Occipital lobe (tissue), 2 donors: ENCODE measurements around the gene PRODH. TPM values are rescaled to one million over a fixed set of nuclear protein-coding genes. Genes with fewer than 3 reads are reported as not detected.
"Not testable (repeated sequence)": the region's sequence is repeated elsewhere in the genome, so short reads cannot be mapped to it uniquely, and the experiment has no call there.

ENCODE experiments used
- DNase-seq: peaks from one replicate; lab custom pipeline; 2025; lab: John Stamatoyannopoulos, UW
- total RNA-seq: library from RNA; depleted of rRNA; stranded (reverse); fragments of >200 nt; gene quantifications from one replicate; pipeline ENCODE4 v1.2.3, GENCODE V29; 2014

The PRODH gene
- total RNA-seq: 0.94 TPM

DNA sequence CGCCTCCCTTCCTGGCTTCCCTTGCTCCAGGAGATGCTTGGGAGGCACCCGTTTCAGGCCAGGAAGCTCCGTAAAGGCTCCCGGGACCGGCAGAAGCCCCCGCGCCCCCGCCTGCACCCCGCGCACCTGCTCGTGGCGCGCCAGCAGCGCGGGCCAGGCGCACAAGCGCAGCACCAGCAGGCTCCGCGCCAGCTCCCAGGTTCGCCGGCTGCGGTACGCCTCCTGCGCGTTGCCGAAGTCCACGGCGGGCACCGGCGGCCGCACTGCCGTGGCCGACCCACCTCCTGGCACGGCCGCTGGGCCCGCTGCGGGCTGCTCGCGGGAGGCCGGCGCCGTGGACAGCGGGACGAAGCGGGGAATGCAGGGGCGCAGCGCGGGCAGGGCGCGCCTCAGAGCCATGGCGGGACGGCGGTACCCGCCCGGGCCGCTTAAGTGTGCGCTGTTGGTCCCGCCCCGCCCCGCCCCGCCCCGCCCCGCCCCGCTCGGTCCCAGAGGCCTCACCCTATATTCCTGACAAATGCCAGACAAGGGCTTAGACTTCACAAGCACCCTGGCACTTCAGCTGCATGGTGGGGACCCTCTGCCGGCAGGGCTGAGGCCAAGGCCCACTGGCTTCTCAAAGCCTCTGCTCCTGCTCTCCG, at the start of gene PRODH:
Gene PRODH (minus strand): TSS at position 405 of the 641 bp plus-strand sequence. CDS start 6 bp downstream, at position 399.
- DNase-seq: no peak

- no peak for DNase-seq
These were observed 49.7 kb upstream of the PRODH start for GRCh38 chr22:18985780-18986179.

DNA sequence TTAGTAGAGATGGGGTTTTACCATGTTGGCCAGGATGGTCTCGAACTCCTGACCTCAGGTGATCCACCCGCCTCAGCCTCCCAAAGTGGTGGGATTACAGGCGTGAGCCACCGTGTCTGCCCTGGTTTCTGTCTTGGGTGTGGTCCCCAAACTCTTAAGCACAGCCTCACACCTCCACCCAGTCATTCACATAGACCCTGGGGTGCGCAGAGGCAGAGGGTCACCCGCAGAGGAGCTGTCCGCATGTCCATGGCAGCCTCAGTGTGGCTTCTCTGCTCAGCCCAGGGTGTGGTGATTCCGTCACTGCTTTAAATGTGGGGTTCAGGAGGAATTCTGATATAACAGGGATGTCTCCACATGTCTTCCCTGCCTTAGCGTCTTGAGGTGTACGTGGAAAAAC, 48.5 kb upstream of the PRODH start:
- no peak for DNase-seq

GRCh38 chr22:18983120-18983651, 47.1 kb upstream of the PRODH start:
- DNase-seq: no peak

GRCh38 chr22:18980829-18981228, 44.7 kb upstream of the PRODH start:
- no peak for DNase-seq

- DNase-seq: no peak
These were observed 43.9 kb upstream of the PRODH start for GRCh38 chr22:18979957-18980356.

DNA sequence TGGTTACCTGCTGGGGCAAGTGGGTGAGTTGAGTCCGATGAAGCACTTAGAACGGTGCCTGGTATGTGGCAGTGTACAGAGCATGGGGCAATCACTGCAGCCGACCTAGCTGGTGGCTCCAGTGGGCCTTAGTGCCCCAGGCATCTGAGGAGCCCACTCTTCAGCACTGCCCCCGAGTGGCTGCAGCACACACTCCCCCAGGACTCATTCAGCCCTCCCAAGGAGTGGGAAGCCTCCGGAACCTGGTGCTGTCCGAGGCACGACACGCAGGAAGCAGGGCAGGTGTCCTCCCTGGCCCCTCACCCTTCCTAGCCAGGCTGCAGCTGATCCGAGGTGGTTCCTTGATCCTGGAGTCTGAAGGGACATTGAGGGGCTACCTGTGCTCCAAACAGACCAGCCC, 42.4 kb upstream of the PRODH start:
- no peak for DNase-seq

DNA sequence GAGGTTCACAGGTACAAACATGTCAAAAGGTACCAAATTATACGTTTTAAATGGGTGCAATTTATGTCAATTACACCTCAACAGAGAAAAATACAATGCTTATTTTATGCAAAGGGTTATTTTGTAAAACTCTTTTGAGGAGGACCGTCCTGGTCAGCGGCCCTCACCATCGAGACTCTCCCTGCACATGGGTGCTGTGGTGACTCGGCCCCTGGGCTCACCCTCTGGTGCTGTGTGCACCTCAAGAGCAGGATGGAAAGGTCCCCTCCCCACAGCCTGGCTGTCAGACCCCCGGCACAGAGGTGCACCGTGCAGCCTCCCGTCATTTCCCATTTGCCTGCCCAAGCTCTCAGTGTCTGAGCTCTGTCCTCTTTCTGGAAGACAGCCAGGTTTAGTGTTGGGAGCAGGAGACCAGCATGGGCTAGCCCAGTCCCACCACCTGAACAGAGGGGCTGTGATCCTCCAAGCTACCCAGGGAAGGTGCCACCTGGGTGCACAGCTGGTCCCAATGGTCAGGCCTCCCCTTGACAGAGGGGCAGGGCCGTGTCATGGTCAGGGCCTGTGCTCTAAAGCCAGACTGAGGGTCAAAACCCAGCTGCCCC, 41.8 kb upstream of the PRODH start:
- no peak for DNase-seq

GRCh38 chr22:18976197-18976751, 40.2 kb upstream of the PRODH start:
- DNase-seq: no peak

- DNase-seq: no peak
These were observed 39.5 kb upstream of the PRODH start for GRCh38 chr22:18975434-18976196.

- no peak for DNase-seq
These were observed 38.5 kb upstream of the PRODH start for GRCh38 chr22:18974477-18975180.

DNA sequence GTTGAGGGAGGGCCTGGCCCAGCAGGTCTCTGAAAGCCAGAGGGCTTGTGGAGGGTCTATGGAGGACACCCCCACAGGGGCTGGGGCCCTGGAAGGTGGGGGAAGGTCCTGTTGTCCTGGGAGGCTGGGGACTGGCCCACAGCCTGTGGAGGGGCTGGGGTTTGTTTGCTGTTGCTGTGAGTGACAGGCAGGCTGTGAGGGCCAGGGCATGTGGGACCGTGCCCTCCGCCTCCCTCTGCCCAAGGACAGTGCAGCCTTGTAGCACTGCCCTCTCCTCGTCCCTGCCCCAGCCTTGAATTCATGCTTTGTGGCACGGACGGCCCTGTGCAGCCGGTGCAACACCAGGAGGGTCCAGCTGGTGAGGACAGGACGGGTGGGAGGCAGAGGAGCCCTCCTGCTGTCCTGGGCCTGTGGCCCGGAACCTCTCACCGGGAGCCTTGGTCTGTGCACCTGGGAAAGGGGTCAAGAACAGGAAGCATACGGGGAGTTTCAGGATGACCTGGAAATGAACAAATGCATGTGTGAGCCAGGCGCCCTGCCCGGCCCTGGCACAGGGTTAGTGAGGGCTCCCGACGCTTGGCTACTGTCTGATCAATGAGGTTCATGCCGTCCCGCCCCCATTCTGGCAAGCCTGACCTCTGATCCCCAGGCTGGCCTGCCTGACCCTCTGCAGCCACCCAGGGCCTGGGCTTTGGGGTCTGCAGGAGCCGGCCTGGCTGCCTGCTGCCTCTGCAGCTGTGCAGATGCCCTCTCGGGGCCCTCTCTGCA, 37.4 kb upstream of the PRODH start:
- no peak for DNase-seq

GRCh38 chr22:18972591-18972990, 36.5 kb upstream of the PRODH start:
- DNase-seq: not testable (repeated sequence)

DNA sequence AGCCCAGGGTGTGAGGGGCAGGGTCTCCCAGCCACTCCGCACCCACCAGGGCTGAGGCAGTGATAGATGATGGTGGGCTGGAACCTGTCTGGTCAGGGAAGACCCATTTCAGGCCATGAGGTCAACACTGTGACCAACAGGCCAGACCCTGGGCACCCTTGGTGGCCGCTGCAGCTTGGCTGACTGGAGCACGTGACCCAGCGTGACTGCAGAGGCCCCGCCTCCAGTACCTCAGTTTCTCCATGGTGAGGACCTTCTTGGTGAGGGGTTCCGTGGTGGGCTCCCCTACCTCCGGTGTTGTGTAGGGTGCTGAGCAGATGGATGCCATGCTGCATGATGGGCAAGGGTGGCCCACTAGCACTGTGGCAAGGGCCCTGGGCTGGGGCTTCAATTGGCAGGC, 35.9 kb upstream of the PRODH start:
- DNase-seq: not testable (repeated sequence)

GRCh38 chr22:18971321-18971751, 35.2 kb upstream of the PRODH start:
- no peak for DNase-seq

GRCh38 chr22:18970948-18971315, 34.8 kb upstream of the PRODH start:
- no peak for DNase-seq

- no peak for DNase-seq
These were observed 34.3 kb upstream of the PRODH start for GRCh38 chr22:18970176-18970947.

DNA sequence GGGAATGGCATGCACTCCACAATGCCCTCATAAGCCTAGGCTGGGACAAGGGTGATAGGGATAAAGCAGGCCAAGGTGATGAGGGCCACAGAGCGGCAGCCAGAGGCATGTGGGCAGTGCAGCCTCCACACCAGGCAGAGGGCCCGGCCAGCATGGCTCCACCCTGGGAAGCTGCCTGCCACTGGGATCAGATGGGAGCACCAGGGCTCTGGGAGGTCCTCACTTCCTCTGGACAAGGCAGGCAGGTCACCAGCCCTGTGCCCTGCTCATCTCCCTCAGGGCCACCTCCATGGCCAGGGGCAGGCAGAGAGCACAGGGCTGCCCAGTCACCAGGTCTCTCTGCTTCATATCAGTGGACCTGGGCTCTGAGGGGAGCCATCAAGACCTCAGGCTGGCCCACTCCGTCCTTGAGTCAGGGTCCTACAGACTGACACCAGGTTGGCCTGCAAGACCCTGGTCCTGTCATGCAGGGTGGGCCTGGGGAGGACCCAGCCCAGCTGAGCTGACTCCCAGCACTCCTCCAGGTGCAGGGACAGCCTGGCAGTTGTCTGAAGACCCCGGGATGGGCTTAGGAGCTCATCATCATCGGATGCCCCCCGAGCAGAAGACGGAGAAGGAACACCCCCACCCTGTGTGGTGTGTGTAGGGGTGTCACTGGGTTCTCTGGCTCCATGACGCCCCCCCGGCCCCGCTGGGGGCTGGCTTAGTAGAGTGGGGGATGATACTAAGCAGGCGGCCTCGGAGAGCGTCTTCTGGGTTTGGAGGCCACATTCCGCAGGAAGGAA, 33.3 kb upstream of the PRODH start:
- not testable (repeated sequence) for DNase-seq
